SJCRH30 (cell line): ENCODE results near the gene SNCB. TPM values are rescaled to one million over a fixed set of nuclear protein-coding genes. Genes with fewer than 3 reads are reported as not detected.
"Not testable (repeated sequence)": the region's sequence is repeated elsewhere in the genome, so short reads cannot be mapped to it uniquely, and the experiment has no call there.

ENCODE experiments used
- DNase-seq, 2 experiments: peaks; one replicate each; pipeline ENCODE4 v3.0.0-alpha.2; 2015 to 2020
- H3K27ac ChIP-seq: fragments of 250-450 bp; sonication (Bioruptor Pico); 2 replicates; pipeline ENCODE4 v1.5.1; 2020; ENCODE audit warnings: mild to moderate bottlenecking, moderate library complexity
- H3K27me3 ChIP-seq: fragments of 250-450 bp; sonication (Bioruptor Pico); 2 replicates; pipeline ENCODE4 v1.5.1; 2020; ENCODE audit warnings: mild to moderate bottlenecking, moderate library complexity
- H3K36me3 ChIP-seq: fragments of 250-450 bp; sonication (Bioruptor Pico); 2 replicates; pipeline ENCODE4 v1.5.1; 2020; ENCODE audit warnings: mild to moderate bottlenecking, moderate library complexity
- H3K4me1 ChIP-seq: fragments of 250-450 bp; sonication (Bioruptor Pico); 2 replicates; pipeline ENCODE4 v1.5.1; 2020; ENCODE audit warnings: mild to moderate bottlenecking, moderate library complexity
- H3K4me3 ChIP-seq: fragments of 250-450 bp; sonication (Bioruptor Pico); 2 replicates; pipeline ENCODE4 v1.5.1; 2020; ENCODE audit warnings: mild to moderate bottlenecking, moderate library complexity
- H3K9me3 ChIP-seq: fragments of 250-450 bp; sonication (Bioruptor Pico); replicated peaks from 2 replicates; pipeline ENCODE4 v1.5.1; 2020; ENCODE audit warnings: mild to moderate bottlenecking, moderate library complexity
- total RNA-seq: library from RNA; depleted of rRNA; stranded (reverse); fragments of >200 nt; shearing (Covaris generic); gene quantifications from 2 replicates; pipeline ENCODE4 v1.2.3, GENCODE V29; 2014

Gene SNCB
- total RNA-seq, 1 experiment from 2014 or later, result not detected

DNA sequence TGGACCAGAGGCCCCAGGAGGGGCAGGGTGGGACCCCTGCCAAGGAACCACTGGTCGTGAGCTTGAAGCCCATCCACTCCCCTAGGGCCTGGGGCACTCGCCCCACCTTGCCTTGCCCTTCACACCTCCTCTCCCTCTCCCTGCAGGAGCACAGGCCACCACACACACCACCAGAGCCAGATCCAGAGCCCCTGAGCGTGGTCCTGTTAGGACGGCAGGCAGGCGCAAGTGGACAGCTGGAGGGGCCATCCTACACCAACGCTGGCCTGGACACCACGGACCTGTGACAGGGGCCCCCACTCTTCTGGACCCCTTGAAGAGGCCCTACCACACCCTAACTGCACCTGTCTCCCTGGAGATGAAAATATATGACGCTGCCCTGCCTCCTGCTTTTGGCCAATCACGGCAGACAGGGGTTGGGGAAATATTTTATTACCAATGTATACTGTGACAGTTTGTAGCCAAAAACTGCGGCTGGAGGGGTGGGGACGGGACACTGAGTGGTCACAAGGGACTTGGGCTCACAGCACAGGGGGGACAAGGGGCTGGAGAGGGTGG, 34.9 kb downstream of the SNCB start:
- Histone ChIP-seq H3K9me3 (no peaks in the 10 kb centered on the region), H3K36me3 (no peaks in the 10 kb centered on the region), H3K27me3 (no peaks in the 10 kb centered on the region), H3K27ac (no peak overlapping the region), H3K4me3 (no peak overlapping the region), H3K4me1 (no peaks in the 10 kb centered on the region)
- no peak for DNase-seq

DNA sequence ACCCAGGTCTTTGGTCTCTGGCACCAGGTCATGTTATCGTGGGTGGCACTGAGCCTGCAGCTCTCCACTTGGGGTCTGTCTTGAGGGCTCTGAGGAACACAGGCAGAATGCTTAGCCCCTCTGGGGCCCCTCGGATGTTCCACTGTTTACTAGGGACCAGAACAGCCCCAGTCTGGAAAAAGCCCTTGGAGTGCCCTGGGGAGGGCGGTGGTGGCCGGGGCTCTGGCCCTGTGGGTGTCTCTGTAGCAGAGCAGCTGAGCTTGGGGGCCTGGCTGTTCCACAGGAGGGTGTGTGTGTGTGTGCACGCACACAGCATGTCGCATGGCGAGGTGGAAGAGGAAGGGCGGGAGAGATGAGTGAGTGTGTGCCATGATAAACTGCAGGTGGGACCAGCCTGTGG, 35.8 kb downstream of the SNCB start:
- Histone ChIP-seq H3K27me3 (no peaks in the 10 kb centered on the region), H3K9me3 (no peaks in the 10 kb centered on the region), H3K4me3 (no peak overlapping the region), H3K4me1 (no peaks in the 10 kb centered on the region), H3K27ac (no peak overlapping the region), H3K36me3 (no peaks in the 10 kb centered on the region)
- no peak for DNase-seq

DNA sequence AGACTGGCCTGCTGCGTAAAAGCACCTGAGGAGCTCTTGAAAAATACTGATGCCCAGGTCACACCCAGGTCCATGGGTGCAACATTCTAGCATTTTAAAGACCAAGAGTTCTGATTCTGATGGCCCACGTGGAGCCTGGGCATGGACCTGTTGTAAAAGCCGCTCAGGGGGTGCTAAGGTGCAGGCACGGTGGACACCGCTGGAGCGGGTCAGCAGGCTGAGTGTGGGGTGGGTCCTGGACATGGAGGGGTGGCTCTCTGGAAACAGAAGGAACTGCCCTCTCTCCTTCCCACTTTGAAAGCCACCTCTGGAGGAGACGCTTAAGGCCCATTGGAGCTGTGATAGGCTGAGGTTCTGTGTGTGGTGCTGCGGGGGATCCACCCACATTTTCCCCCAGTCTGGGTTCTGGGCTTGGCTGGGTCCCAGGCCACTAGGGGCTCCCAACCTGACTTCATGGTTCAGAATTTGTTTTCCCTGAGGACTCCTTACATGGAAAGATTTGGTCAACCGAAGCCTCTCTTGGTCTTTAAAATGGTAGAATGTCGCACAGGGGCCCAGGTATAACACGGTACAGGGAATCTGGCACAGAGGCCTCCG, 37.0 kb downstream of the SNCB start:
- no peaks in the 10 kb centered on the region for H3K9me3 ChIP-seq
- H3K4me3 ChIP-seq, result no peak overlapping the region
- no peak overlapping the region for H3K27ac ChIP-seq
- no peaks in the 10 kb centered on the region for H3K4me1 ChIP-seq
- H3K36me3 ChIP-seq, result no peaks in the 10 kb centered on the region
- H3K27me3 ChIP-seq, result no peaks in the 10 kb centered on the region
- no peak for DNase-seq

DNA sequence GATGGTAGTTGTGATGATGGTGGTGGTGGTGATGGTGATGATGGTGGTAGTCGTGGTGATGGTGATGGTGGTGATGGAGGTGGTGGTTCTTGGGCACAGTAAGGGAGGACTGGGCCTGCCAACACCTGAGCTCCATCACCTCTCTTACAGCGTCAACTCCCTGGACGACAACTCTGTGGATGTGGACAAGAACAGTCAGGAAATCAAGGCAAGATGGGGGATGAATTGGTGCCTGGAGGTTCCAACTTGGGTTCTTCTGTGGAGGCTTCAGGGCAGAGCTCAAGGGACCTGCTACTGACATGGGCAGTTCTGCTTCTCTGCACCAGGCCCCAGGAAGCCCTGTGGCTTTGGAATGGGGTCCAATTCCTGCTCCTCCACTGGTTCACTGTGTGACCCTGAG, 37.8 kb downstream of the SNCB start:
- H3K9me3 ChIP-seq, result no peaks in the 10 kb centered on the region
- no peaks in the 10 kb centered on the region for H3K4me1 ChIP-seq
- no peaks in the 10 kb centered on the region for H3K36me3 ChIP-seq
- H3K27me3 ChIP-seq, result no peaks in the 10 kb centered on the region
- no peak overlapping the region for H3K27ac ChIP-seq
- no peak for DNase-seq
- H3K4me3 ChIP-seq, result no peak overlapping the region

DNA sequence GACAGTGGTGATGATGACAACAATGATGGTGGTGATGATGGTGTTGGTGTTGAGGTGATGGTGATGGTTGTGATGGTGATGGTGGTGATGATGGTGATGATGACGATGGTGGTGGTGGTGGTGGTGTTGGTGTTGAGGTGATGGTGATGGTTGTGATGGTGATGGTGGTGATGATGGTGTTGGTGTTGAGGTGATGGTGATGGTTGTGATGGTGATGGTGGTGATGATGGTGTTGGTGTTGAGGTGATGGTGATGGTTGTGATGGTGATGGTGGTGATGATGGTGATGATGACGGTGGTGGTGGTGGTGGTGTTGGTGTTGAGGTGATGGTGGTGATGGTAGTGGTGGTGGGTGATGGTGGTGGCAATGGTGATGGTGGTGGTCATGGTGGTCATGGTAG, 38.7 kb downstream of the SNCB start:
- not testable (repeated sequence) for H3K4me1 ChIP-seq, H3K27me3 ChIP-seq, H3K4me3 ChIP-seq, H3K36me3 ChIP-seq, H3K9me3 ChIP-seq, DNase-seq, H3K27ac ChIP-seq

DNA sequence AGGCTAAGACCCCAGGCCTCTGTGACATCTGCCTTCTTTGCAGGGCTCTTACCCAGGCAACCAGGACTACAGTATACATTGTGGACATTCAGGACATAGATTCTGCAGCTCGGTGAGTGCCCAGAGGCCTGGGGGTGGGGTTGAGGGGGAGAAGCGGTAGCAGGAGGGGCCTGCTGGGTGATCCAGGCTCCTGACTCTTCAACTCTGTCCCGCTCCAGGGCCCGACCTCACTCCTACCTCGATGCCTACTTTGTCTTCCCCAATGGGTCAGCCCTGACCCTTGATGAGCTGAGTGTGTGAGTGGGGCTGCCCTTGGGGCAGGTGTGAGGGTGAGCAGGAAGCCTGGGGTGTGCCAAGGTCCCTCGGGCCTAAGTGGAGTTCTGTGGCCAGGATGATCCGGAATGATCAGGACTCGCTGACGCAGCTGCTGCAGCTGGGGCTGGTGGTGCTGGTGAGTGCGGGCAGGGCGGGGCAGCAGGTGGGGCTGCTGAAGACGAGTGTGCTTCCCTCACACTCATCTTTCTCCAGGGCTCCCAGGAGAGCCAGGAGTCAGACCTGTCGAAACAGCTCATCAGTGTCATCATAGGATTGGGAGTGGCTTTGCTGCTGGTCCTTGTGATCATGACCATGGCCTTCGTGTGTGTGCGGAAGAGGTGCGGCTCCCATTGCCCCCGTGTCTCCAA, 40.2 kb downstream of the SNCB start:
- no peaks in the 10 kb centered on the region for H3K4me1 ChIP-seq
- no peak overlapping the region for H3K27ac ChIP-seq
- no peak for DNase-seq

DNA sequence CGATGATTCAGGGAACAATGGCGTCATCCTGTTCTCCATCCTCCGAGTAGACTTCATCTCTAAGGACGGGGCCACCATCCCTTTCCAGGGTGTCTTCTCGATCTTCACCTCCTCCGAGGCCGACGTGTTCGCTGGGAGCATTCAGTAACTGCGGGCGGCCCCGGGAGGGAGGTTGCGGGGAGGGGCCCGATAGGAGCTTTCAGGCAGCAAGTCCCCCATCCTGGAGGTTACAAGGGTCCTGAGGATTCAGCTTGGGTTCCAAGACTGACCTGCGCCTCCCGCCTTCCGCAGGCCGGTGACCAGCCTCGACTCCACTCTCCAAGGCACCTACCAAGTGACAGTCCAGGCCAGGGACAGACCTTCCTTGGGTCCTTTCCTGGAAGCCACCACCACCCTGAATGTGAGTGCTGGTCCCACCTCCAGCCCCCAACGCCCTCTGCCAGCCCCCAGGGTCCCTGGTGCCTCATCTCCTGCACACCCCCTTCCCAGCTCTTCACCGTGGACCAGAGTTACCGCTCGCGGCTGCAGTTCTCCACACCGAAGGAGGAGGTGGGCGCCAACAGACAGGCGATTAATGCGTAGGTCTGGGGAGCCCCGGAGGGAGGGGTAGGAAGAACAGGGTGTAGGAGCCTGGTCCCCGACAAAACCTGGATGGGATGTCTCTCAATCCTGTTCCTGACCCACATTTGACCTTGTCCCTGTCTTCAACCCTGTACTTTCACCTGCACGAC, 41.1 kb downstream of the SNCB start:
- H3K36me3 ChIP-seq, result no peaks in the 10 kb centered on the region
- DNase-seq, result no peak
- H3K4me1 ChIP-seq, result no peaks in the 10 kb centered on the region
- no peak overlapping the region for H3K4me3 ChIP-seq
- H3K27me3 ChIP-seq, result no peaks in the 10 kb centered on the region
- H3K9me3 ChIP-seq, result no peaks in the 10 kb centered on the region
- no peak overlapping the region for H3K27ac ChIP-seq

More for the DNA sequence above, 40.2 kb downstream of the SNCB start:
- no peaks in the 10 kb centered on the region for H3K9me3 ChIP-seq
- no peaks in the 10 kb centered on the region for H3K27me3 ChIP-seq
- no peaks in the 10 kb centered on the region for H3K36me3 ChIP-seq
- H3K4me3 ChIP-seq, result no peak overlapping the region

DNA sequence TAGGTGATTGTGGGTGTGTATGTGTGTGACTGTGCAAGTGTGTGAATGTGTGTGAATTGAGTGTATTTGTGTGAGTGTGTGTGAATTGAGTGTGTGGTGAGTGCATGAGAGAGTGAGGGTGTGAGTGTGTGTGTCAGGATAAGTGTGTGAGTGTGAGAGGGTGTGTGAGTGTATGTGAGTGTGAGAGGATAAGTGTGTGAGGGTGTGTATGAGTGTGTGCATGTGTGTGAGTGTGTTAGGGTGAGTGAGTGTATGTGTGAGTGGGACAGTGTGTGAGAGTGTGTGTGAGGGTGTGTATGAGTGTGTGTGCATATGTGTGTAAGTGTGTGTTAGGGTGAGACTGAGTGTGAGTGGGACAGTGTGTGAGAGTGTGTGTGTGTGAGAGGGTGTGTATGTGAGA, 42.0 kb downstream of the SNCB start:
- no peak overlapping the region for H3K4me3 ChIP-seq
- no peaks in the 10 kb centered on the region for H3K27me3 ChIP-seq
- DNase-seq, result no peak
- no peaks in the 10 kb centered on the region for H3K9me3 ChIP-seq
- H3K36me3 ChIP-seq, result no peaks in the 10 kb centered on the region
- H3K27ac ChIP-seq, result no peak overlapping the region
- H3K4me1 ChIP-seq, result no peaks in the 10 kb centered on the region

DNA sequence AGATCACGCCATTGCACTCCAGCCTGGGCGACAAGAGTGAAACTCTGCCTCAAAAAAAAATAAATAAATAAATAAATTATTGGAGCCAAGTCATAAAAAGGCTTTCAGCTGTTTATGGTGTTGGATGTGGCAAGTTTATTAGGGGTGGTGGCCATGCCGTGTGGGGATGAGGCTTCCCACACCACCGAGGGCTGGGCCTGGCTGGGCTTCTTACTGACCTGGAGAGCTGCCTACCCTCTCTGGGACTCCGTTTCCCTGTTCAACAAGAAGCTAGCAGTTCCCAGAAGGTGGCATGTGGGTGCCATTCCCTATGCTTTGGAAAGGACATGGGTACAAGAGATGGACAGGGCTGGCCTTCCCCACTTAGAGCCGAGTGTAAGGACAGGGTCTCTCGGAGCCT, 42.9 kb downstream of the SNCB start:
- no peak for DNase-seq
- H3K9me3 ChIP-seq, result no peaks in the 10 kb centered on the region
- no peak overlapping the region for H3K27ac ChIP-seq
- no peaks in the 10 kb centered on the region for H3K36me3 ChIP-seq
- H3K4me3 ChIP-seq, result no peak overlapping the region
- H3K27me3 ChIP-seq, result no peaks in the 10 kb centered on the region
- no peaks in the 10 kb centered on the region for H3K4me1 ChIP-seq

DNA sequence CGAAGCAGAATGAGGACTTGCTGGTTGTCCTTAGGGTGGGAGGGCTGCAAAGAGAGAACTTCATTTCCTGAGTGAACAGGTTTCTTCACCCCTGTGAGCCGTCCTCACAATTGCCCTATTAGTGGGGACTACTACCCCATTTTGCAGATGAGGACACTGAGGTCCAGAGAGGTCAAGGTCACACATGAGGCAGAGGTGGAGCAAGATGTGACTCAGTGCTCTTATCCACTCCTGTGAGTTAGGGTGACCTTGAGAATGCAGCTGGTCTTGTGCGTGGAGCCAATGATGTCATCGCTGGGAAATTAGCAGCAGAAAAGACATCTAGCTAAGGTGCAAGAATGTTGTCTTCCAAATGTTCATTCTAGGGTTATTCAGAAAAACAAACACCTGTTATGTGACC, 47.3 kb downstream of the SNCB start:
- no peak for DNase-seq
- no peak overlapping the region for H3K4me3 ChIP-seq
- no peaks in the 10 kb centered on the region for H3K4me1 ChIP-seq
- H3K36me3 ChIP-seq, result no peaks in the 10 kb centered on the region
- no peak overlapping the region for H3K27ac ChIP-seq
- no peaks in the 10 kb centered on the region for H3K9me3 ChIP-seq
- H3K27me3 ChIP-seq, result no peaks in the 10 kb centered on the region

DNA sequence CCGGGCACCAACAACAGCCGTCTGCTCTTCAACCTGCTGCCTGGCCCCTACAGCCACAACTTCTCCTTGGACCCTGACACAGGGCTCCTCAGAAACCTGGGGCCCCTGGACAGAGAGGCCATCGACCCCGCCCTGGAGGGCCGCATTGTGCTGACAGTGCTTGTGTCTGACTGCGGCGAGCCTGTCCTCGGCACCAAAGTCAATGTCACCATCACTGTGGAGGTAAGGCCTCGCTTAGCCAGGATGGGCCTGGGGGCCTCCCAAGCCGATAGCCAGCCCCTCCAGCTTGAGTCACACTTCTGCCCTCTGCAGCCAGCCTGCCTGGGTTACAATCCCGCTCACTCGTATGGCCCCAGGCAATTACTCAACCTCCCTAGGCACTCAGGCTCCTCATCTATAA, 49.0 kb downstream of the SNCB start:
- no peaks in the 10 kb centered on the region for H3K9me3 ChIP-seq
- H3K4me3 ChIP-seq, result no peak overlapping the region
- H3K27me3 ChIP-seq, result no peaks in the 10 kb centered on the region
- H3K27ac ChIP-seq, result no peak overlapping the region
- H3K4me1 ChIP-seq, result no peaks in the 10 kb centered on the region
- DNase-seq, result no peak
- no peaks in the 10 kb centered on the region for H3K36me3 ChIP-seq

DNA sequence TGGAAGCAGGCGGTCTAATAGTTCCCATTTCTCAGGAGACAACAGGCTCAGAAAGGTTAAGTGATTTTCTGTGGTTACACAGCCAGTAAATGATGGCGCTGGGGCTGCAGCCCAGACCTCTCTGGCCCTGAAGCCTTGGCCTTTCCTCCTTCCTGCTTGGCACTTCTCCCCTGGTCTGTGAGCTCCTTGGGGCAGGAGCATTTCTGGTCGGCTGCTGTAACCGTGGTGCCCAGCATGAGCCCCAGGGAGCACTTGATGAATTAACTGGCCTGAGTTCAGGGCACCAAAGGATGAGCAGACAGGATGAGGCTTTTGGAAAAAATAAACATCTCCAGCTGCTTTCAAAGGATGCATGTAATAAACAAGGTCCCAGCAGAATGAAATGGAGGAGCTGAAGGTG, 51.0 kb downstream of the SNCB start:
- H3K27ac ChIP-seq, result no peak overlapping the region

DNA sequence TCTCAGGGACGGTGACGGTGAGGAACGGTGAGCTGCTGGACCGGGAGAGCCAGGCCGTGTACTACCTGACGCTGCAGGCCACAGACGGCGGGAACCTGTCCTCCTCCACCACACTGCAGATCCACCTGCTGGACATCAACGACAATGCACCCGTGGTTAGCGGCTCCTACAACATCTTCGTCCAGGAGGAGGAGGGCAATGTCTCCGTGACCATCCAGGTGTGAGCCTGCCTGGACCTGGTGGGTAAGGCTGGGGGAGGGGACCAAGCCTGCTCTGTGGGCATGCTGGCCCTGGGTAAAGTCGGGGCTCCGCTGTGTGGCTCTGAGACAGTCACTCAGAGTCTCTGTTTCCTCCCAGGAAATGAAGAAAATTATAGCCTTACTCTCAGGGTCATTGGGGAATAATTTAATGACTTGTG, 51.9 kb downstream of the SNCB start:
- Histone ChIP-seq H3K27ac (no peak overlapping the region), H3K27me3 (no peaks in the 10 kb centered on the region), H3K9me3 (no peaks in the 10 kb centered on the region), H3K36me3 (no peaks in the 10 kb centered on the region), H3K4me3 (no peak overlapping the region), H3K4me1 (no peaks in the 10 kb centered on the region)
- peak in 1 of 2 experiments; percentile 34 for DNase-seq

More for the DNA sequence above, 51.0 kb downstream of the SNCB start:
- H3K27me3 ChIP-seq, result no peaks in the 10 kb centered on the region
- H3K36me3 ChIP-seq, result no peaks in the 10 kb centered on the region
- H3K4me3 ChIP-seq, result no peak overlapping the region
- no peaks in the 10 kb centered on the region for H3K9me3 ChIP-seq
- DNase-seq, result no peak
- no peaks in the 10 kb centered on the region for H3K4me1 ChIP-seq

DNA sequence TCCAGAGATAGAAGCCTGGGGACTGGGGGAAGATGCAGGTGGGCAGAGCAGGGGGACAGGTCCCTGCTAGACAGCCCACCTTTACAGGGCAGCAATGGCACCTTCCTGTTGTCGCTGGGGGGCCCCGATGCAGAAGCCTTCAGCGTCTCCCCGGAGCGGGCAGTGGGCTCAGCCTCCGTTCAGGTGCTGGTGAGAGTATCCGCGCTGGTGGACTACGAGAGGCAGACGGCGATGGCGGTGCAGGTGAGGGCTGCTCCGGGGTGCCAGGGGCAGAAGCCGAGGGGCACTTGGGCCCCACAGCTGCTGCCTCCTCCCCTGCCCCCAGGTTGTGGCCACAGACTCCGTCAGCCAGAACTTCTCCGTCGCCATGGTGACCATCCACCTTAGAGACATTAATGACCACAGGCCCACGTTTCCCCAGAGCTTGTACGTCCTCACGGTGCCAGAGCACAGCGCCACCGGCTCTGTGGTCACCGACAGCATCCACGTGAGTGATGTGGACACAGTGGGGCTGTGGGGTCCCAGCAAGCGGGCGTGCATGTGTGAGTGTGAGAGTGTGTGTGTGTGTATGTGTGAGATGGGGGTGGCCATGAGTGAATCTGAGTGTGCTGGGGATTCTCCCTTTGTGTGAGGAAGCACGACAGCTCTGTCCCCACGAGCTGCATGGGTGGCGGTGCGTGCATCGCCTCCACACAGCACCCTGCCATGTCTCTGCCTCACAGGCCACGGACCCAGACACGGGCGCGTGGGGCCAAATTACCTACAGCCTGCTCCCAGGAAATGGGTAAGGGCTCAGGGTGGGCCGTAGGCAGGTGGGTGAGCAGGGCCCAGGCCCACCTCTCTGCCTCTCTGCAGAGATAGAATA, 52.8 kb downstream of the SNCB start:
- DNase-seq, result no peak
- Histone ChIP-seq H3K36me3 (no peaks in the 10 kb centered on the region), H3K27me3 (no peaks in the 10 kb centered on the region), H3K4me3 (no peak overlapping the region), H3K27ac (no peak overlapping the region), H3K9me3 (no peaks in the 10 kb centered on the region), H3K4me1 (no peaks in the 10 kb centered on the region)
